ENCODE data around the gene POLN. TPM values are rescaled to one million over a fixed set of nuclear protein-coding genes. Genes with fewer than 3 reads are reported as not detected.

Gene POLN
- total RNA-seq, 1 experiment from 2014 or later = 0.26 TPM

DNA sequence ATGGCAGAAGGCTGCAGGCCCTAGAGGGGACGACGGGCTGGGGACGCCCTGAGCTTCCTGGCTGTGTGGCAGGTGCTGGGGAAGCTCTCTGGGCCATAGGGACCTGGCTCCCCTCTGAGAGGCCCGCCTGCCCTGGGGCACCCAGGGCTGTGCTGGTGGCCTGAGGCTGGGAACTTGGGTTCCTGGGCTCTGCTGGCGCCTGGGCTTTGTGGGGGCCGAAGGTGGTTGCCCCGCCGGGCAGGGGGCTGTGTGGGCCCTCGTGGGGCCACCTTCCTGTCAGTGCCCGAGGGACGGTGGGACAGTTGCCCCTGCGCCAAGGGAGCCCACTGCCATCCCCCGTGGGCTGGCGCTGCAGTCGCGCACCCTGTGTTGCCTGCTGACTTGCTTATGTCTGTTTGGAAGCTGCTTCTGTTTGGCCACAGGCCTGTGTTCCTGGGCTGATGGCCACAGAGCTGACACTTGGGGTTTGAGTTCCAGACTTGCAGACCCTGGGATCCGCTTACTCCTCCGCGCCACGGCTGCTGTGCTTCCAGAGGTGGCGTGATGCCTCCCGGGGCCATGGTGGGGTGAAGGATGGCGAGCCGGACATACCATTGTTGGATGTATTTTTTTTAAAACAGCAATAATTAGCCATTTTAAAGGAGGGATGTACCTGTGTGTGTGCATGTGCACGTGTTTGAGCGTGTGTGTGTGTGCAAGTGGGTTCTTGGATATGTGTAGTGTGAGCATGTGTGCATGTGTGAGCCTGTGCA lies 174.3 kb downstream of the POLN start:
- ChIA-PET POLR2A (ENCODE audit: unreplicated experiment) (no interaction called here), CTCF (no interaction called here)
- ATAC-seq (no peak), DNase-seq (no peak)
- Histone ChIP-seq H3K9ac (ENCODE audit: low read length) (no peak overlapping the region), H3K79me2 (ENCODE audit: low read length) (no peaks in the 10 kb centered on the region), H3F3A (ENCODE audit: low read length, unreplicated experiment) (no peaks in the 10 kb centered on the region), H3K4me2 (ENCODE audit: low read length) (no peak overlapping the region), H2AFZ (ENCODE audit: low read length) (no peak overlapping the region), H3K36me3 (ENCODE audit: low read depth, low read length) (no peaks in the 10 kb centered on the region), H3K27me3 (ENCODE audit: low read length) (no peaks in the 10 kb centered on the region), H3K9me3 (ENCODE audit: low read length) (no peaks in the 10 kb centered on the region), H3K27ac (ENCODE audit: low read length) (no peak overlapping the region), H4K20me1 (ENCODE audit: low read length) (no peaks in the 10 kb centered on the region), H3K4me3 (ENCODE audit: low read length) (no peak overlapping the region), H3K4me1 (ENCODE audit: insufficient read depth, low read length) (no peaks in the 10 kb centered on the region), H3K9me2 (replicated peaks; ENCODE audit: low read length) (no peaks in the 10 kb centered on the region)
- TF ChIP-seq EZH2 (IDR thresholded peaks at IDR 0.05; ENCODE audit: low read length, unreplicated experiment) (no peak), EZH2phosphoT487 (IDR thresholded peaks at IDR 0.05; ENCODE audit: borderline replicate concordance, low read length) (no peak)
- TF ChIP-seq, protein P1, sequence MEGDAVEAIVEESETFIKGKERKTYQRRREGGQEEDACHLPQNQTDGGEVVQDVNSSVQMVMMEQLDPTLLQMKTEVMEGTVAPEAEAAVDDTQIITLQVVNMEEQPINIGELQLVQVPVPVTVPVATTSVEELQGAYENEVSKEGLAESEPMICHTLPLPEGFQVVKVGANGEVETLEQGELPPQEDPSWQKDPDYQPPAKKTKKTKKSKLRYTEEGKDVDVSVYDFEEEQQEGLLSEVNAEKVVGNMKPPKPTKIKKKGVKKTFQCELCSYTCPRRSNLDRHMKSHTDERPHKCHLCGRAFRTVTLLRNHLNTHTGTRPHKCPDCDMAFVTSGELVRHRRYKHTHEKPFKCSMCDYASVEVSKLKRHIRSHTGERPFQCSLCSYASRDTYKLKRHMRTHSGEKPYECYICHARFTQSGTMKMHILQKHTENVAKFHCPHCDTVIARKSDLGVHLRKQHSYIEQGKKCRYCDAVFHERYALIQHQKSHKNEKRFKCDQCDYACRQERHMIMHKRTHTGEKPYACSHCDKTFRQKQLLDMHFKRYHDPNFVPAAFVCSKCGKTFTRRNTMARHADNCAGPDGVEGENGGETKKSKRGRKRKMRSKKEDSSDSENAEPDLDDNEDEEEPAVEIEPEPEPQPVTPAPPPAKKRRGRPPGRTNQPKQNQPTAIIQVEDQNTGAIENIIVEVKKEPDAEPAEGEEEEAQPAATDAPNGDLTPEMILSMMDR (conservative IDR thresholded peaks at IDR 0.05; ENCODE audit: low read depth, low read length) = no peak
- intact Hi-C loops (cut with micrococcal nuclease) = no loop called here
- BruUV-seq (replicated peaks) = no TSS peak

- no peak for TF ChIP-seq EZH2 (IDR thresholded peaks at IDR 0.05; ENCODE audit: low read length, unreplicated experiment)
- TF ChIP-seq EZH2phosphoT487 (IDR thresholded peaks at IDR 0.05; ENCODE audit: borderline replicate concordance, low read length) = no peak
- TF ChIP-seq, protein P1 (conservative IDR thresholded peaks at IDR 0.05; ENCODE audit: low read depth, low read length) = no peak
- ChIA-PET CTCF (no interaction called here), POLR2A (ENCODE audit: unreplicated experiment) (no interaction called here)
- Histone ChIP-seq H3K79me2 (ENCODE audit: low read length) (no peaks in the 10 kb centered on the region), H3K4me2 (ENCODE audit: low read length) (no peak overlapping the region), H3K4me3 (ENCODE audit: low read length) (no peak overlapping the region), H3K27ac (ENCODE audit: low read length) (no peak overlapping the region), H3K4me1 (ENCODE audit: insufficient read depth, low read length) (no peaks in the 10 kb centered on the region), H3F3A (ENCODE audit: low read length, unreplicated experiment) (no peaks in the 10 kb centered on the region), H2AFZ (ENCODE audit: low read length) (no peak overlapping the region), H3K27me3 (ENCODE audit: low read length) (no peaks in the 10 kb centered on the region), H3K36me3 (ENCODE audit: low read depth, low read length) (no peaks in the 10 kb centered on the region), H3K9me2 (replicated peaks; ENCODE audit: low read length) (no peaks in the 10 kb centered on the region), H4K20me1 (ENCODE audit: low read length) (no peaks in the 10 kb centered on the region), H3K9ac (ENCODE audit: low read length) (no peak overlapping the region), H3K9me3 (ENCODE audit: low read length) (no peaks in the 10 kb centered on the region)
- intact Hi-C loops (cut with micrococcal nuclease) = no loop called here
- DNase-seq (no peak), ATAC-seq (no peak)
- no TSS peak for BruUV-seq (replicated peaks)
These were observed 175.1 kb downstream of the POLN start for GRCh38 chr4:2066571-2067445.

Measured in PC-3 (cell line).